H9 (cell line): ENCODE results near the gene SEMA3D. TPM values are rescaled to one million over a fixed set of nuclear protein-coding genes. Genes with fewer than 3 reads are reported as not detected.

Experiments used
- DNase-seq: peaks from one replicate; pipeline ENCODE4 v3.0.0-alpha.2; 2017
- H2AFZ ChIP-seq: one replicate; pipeline ENCODE4 v1.6.1; 2013; ENCODE audit warnings: mild to moderate bottlenecking, low read length, control low read depth, moderate library complexity
- H2AK5ac ChIP-seq: 2 replicates; pipeline ENCODE4 v1.6.1; 2013; ENCODE audit warnings: low read length, control low read depth, mixed read lengths; ENCODE audit not compliant: insufficient read length
- H2BK120ac ChIP-seq: one replicate; pipeline ENCODE4 v1.6.1; 2013; ENCODE audit warnings: low read depth, mild to moderate bottlenecking, low read length, control low read depth, inconsistent platforms; ENCODE audit not compliant: poor library complexity, severe bottlenecking
- H2BK12ac ChIP-seq: 2 replicates; pipeline ENCODE4 v1.6.1; 2013; ENCODE audit warnings: low read length, control low read depth, mixed read lengths, low read depth; ENCODE audit not compliant: insufficient read length
- H2BK15ac ChIP-seq: 2 replicates; pipeline ENCODE4 v1.6.1; 2013; ENCODE audit warnings: low read depth, low read length, control low read depth
- H2BK20ac ChIP-seq: one replicate; pipeline ENCODE4 v1.6.1; 2013; ENCODE audit warnings: low read depth, mild to moderate bottlenecking, low read length, control low read depth, inconsistent platforms; ENCODE audit not compliant: poor library complexity, severe bottlenecking
- H2BK5ac ChIP-seq: 2 replicates; pipeline ENCODE4 v1.6.1; 2013; ENCODE audit warnings: low read length, control low read depth, mixed read lengths; ENCODE audit not compliant: insufficient read length
- H3K14ac ChIP-seq: 2 replicates; pipeline ENCODE4 v1.6.1; 2013; ENCODE audit warnings: low read length, control low read depth; ENCODE audit not compliant: insufficient read depth
- H3K18ac ChIP-seq: 2 replicates; pipeline ENCODE4 v1.6.1; 2013; ENCODE audit warnings: low read depth, mild to moderate bottlenecking, mixed read lengths, low read length, control low read depth; ENCODE audit not compliant: insufficient read length
- H3K23ac ChIP-seq: 2 replicates; pipeline ENCODE4 v1.6.1; 2013; ENCODE audit warnings: low read length, control low read depth, mixed read lengths, low read depth; ENCODE audit not compliant: insufficient read length
- H3K23me2 ChIP-seq: 2 replicates; pipeline ENCODE4 v1.6.1; 2013; ENCODE audit warnings: low read depth, mild to moderate bottlenecking, mixed read lengths, low read length, control low read depth; ENCODE audit not compliant: insufficient read length, poor library complexity, severe bottlenecking
- H3K27ac ChIP-seq: 2 replicates; pipeline ENCODE4 v1.5.1; 2013; ENCODE audit warnings: low read length, control low read depth, mixed read lengths, low read depth; ENCODE audit not compliant: insufficient read length
- H3K27me3 ChIP-seq: 2 replicates; pipeline ENCODE4 v1.6.1; 2013; ENCODE audit warnings: low read length, control low read depth, inconsistent platforms; ENCODE audit not compliant: insufficient read depth
- H3K4ac ChIP-seq: 2 replicates; pipeline ENCODE4 v1.6.1; 2013; ENCODE audit warnings: low read depth, mild to moderate bottlenecking, control low read depth, inconsistent platforms, low read length, moderate library complexity
- H3K4me1 ChIP-seq: 2 replicates; pipeline ENCODE4 v1.6.1; 2013; ENCODE audit warnings: low read length, control low read depth, inconsistent platforms; ENCODE audit not compliant: insufficient read depth
- H3K4me2 ChIP-seq: 2 replicates; pipeline ENCODE4 v1.6.1; 2013; ENCODE audit warnings: low read length, control low read depth, mixed read lengths; ENCODE audit not compliant: insufficient read length, insufficient read depth
- H3K56ac ChIP-seq: 2 replicates; pipeline ENCODE4 v1.6.1; 2013; ENCODE audit warnings: low read depth, mild to moderate bottlenecking, mixed read lengths, low read length, control low read depth; ENCODE audit not compliant: insufficient read length
- H3K79me1 ChIP-seq: 2 replicates; pipeline ENCODE4 v1.6.1; 2013; ENCODE audit warnings: low read depth, mild to moderate bottlenecking, moderate library complexity, low read length, control low read depth, inconsistent platforms; ENCODE audit not compliant: insufficient read depth, poor library complexity, severe bottlenecking
- H3K79me2 ChIP-seq: 2 replicates; pipeline ENCODE4 v1.6.1; 2013; ENCODE audit warnings: low read length, control low read depth, inconsistent platforms; ENCODE audit not compliant: insufficient read depth
- H3K9ac ChIP-seq: 2 replicates; pipeline ENCODE4 v1.6.1; 2013; ENCODE audit warnings: low read length, control low read depth, mixed read lengths; ENCODE audit not compliant: insufficient read length; ENCODE audit errors: extremely low read depth
- H3K9me3 ChIP-seq: one replicate; pipeline ENCODE4 v1.6.1; 2013; ENCODE audit warnings: low read depth, low read length, inconsistent platforms; ENCODE audit not compliant: control insufficient read depth
- H3T11ph ChIP-seq: one replicate; pipeline ENCODE4 v1.6.1; 2013; ENCODE audit warnings: mild to moderate bottlenecking, low read length, control low read depth, inconsistent platforms
- H4K20me1 ChIP-seq: one replicate; pipeline ENCODE4 v1.6.1; 2013; ENCODE audit not compliant: control insufficient read depth, insufficient read length, insufficient read depth
- H4K5ac ChIP-seq: 2 replicates; pipeline ENCODE4 v1.6.1; 2013; ENCODE audit warnings: low read depth, mild to moderate bottlenecking, mixed read lengths, low read length, control low read depth; ENCODE audit not compliant: insufficient read length
- H4K8ac ChIP-seq: replicated peaks from 2 replicates; pipeline ENCODE4 v1.6.1; 2013; ENCODE audit warnings: low read length, control low read depth, mixed read lengths, low read depth; ENCODE audit not compliant: insufficient read length
- H4K91ac ChIP-seq: 2 replicates; pipeline ENCODE4 v1.6.1; 2013; ENCODE audit warnings: low read depth, mild to moderate bottlenecking, moderate library complexity, mixed read lengths, low read length, control low read depth; ENCODE audit not compliant: insufficient read length
- H3K27ac Mint-ChIP-seq, 3 experiments: 2 replicates in 2 of 3; 3 replicates in 1 of 3; pipeline ENCODE4 v1.8.0; 2020 to 2021; ENCODE audit warnings: mixed read lengths in 3 of 3, mild to moderate bottlenecking in 1 of 3, moderate library complexity in 1 of 3
- H3K27me3 Mint-ChIP-seq: 2 replicates; pipeline ENCODE4 v1.8.0; 2021; ENCODE audit warnings: low read depth, mild to moderate bottlenecking, moderate library complexity, mixed read lengths
- H3K36me3 Mint-ChIP-seq, 3 experiments: 2 replicates in 2 of 3; 3 replicates in 1 of 3; pipeline ENCODE4 v1.8.0; 2020 to 2021; ENCODE audit warnings: low read depth in 3 of 3, mixed read lengths in 3 of 3; ENCODE audit not compliant: insufficient read depth in 1 of 3
- H3K4me1 Mint-ChIP-seq, 2 experiments: 2 replicates each; pipeline ENCODE4 v1.8.0; 2020; ENCODE audit warnings: mixed read lengths in 2 of 2
- H3K4me3 Mint-ChIP-seq, 2 experiments: 2 replicates in 1 of 2; 3 replicates in 1 of 2; pipeline ENCODE4 v1.8.0; 2020 to 2021; ENCODE audit warnings: mild to moderate bottlenecking in 2 of 2, mixed read lengths in 2 of 2, moderate library complexity in 1 of 2
- H3K9me3 Mint-ChIP-seq, 2 experiments: 2 replicates in 1 of 2; 3 replicates in 1 of 2; pipeline ENCODE4 v1.8.0; 2020; ENCODE audit warnings: mild to moderate bottlenecking in 2 of 2, mixed read lengths in 2 of 2, moderate library complexity in 1 of 2
- WGBS: extraction: QIAGEN DNeasy Blood & Tissue Kit; methylation state at CpG from one replicate; pipeline ENCODE4 v1.1.7; 2013; ENCODE audit warnings: missing lambda C conversion rate, low lambda C conversion rate, mixed read lengths; ENCODE audit not compliant: insufficient read length; ENCODE audit errors: extremely low coverage; 5-methylcytosine and 5-hydroxymethylcytosine counted together
- total RNA-seq: library from RNA; stranded (reverse); gene quantifications from 2 replicates; pipeline ENCODE4 v1.2.1, GENCODE V29; 2021
- TF ChIP-seq, protein P1 (sequence below): fragments of 200-600 bp; sonication (generic); conservative IDR thresholded peaks from 3 replicates; pipeline ENCODE4 v1.8.0; 2021; ENCODE audit warnings: antibody characterized with exemption, mild to moderate bottlenecking

Gene SEMA3D
- total RNA-seq, 1 experiment from 2014 or later, result 5.4 TPM

DNA sequence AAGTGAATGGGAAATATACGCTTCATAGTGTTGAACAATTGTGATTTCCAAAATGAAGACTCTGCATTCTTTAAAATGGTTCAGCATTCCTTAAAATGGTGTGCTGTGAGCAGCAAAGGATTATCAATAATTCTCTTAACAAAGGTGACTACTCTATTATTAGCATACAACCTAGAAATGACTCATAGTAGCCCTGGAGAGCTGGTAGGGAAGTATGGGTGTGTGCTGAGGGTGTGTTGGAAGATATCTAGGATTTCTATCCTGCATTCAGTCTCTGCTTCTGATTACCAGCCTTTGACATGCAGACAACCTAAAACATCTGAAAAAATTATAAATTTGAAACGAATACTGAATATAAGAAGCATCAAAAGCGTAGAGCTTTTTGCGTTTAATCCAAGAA lies 72.5 kb downstream of the SEMA3D start:
- no peak overlapping the region for H4K5ac ChIP-seq
- Mint-ChIP-seq H3K36me3 (no peaks in the 10 kb centered on the region), H3K27ac (no peak overlapping the region), H3K27me3 (no peaks in the 10 kb centered on the region), H3K4me3 (no peak overlapping the region), H3K9me3 (no peaks in the 10 kb centered on the region), H3K4me1 (no peaks in the 10 kb centered on the region)
- no peak overlapping the region for H2BK12ac ChIP-seq
- H3K27me3 ChIP-seq, result no peaks in the 10 kb centered on the region
- no peak overlapping the region for H3K56ac ChIP-seq
- H2AFZ ChIP-seq, result no peak overlapping the region
- H3K79me1 ChIP-seq, result no peaks in the 10 kb centered on the region
- no peak overlapping the region for H3K4ac ChIP-seq
- H4K8ac ChIP-seq, result no peak overlapping the region
- H2BK20ac ChIP-seq, result no peak overlapping the region
- H3K79me2 ChIP-seq, result no peaks in the 10 kb centered on the region; the same call in 1 of the 2 replicates
- no peak overlapping the region for H2BK15ac ChIP-seq
- no peak overlapping the region for H3T11ph ChIP-seq
- H3K9ac ChIP-seq, result no peak overlapping the region
- no CpG with 5 or more reads among the region's 4 CpGs for WGBS
- TF ChIP-seq, protein P1, sequence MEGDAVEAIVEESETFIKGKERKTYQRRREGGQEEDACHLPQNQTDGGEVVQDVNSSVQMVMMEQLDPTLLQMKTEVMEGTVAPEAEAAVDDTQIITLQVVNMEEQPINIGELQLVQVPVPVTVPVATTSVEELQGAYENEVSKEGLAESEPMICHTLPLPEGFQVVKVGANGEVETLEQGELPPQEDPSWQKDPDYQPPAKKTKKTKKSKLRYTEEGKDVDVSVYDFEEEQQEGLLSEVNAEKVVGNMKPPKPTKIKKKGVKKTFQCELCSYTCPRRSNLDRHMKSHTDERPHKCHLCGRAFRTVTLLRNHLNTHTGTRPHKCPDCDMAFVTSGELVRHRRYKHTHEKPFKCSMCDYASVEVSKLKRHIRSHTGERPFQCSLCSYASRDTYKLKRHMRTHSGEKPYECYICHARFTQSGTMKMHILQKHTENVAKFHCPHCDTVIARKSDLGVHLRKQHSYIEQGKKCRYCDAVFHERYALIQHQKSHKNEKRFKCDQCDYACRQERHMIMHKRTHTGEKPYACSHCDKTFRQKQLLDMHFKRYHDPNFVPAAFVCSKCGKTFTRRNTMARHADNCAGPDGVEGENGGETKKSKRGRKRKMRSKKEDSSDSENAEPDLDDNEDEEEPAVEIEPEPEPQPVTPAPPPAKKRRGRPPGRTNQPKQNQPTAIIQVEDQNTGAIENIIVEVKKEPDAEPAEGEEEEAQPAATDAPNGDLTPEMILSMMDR, result no peak
- no peak overlapping the region for H2BK5ac ChIP-seq
- no peaks in the 10 kb centered on the region for H3K9me3 ChIP-seq
- no peak overlapping the region for H3K27ac ChIP-seq
- H3K4me1 ChIP-seq, result no peaks in the 10 kb centered on the region
- no peaks in the 10 kb centered on the region for H4K20me1 ChIP-seq
- no peaks in the 10 kb centered on the region for H3K23me2 ChIP-seq
- no peak overlapping the region for H2AK5ac ChIP-seq
- no peak overlapping the region for H3K14ac ChIP-seq
- no peak overlapping the region for H3K18ac ChIP-seq
- H3K4me2 ChIP-seq, result no peak overlapping the region
- no peak overlapping the region for H4K91ac ChIP-seq
- H3K23ac ChIP-seq, result no peak overlapping the region
- no peak overlapping the region for H2BK120ac ChIP-seq
- no peak for DNase-seq
